IMR-90 (cell line): ENCODE measurements around the gene SRPK2. TPM values are rescaled to one million over a fixed set of nuclear protein-coding genes. Genes with fewer than 3 reads are reported as not detected.

Experiments used
- ATAC-seq: fragments of 200-7000 bp; cut with Tn5 transposase; 2 replicates; pipeline ENCODE4 v1.9.1; 2020; ENCODE audit warnings: low read depth, mild to moderate bottlenecking, moderate library complexity
- BruUV-seq: library from RNA; stranded (reverse); fragments of 400-500 nt; replicated peaks from 2 replicates; lab custom pipeline; 2021; lab: Mats Ljungman, UMichigan
- CTCF ChIA-PET: fragments of 300-600 bp; formaldehyde crosslinking; extraction: SDS; loops from one replicate; lab custom pipeline; 2021; ENCODE audit warnings: antibody characterized with exemption; lab: Yijun Ruan, JAX
- POLR2A ChIA-PET: fragments of 300-600 bp; sonication (Branson Sonifier 250); formaldehyde crosslinking; loops from one replicate; lab custom pipeline; 2022; ENCODE audit warnings: antibody characterized with exemption; ENCODE audit not compliant: unreplicated experiment; lab: Charles Lee
- DNase-seq: peaks from one replicate; pipeline ENCODE4 v3.0.0; 2013
- H2AFZ ChIP-seq: replicated peaks from 2 replicates; pipeline ENCODE3; 2013; ENCODE audit warnings: low read length, mild to moderate bottlenecking; ENCODE audit not compliant: poor library complexity
- H2AK5ac ChIP-seq: 2 replicates; pipeline ENCODE4 v1.6.1; 2013; ENCODE audit warnings: low read depth, low read length, inconsistent platforms
- H2AK9ac ChIP-seq: replicated peaks from 2 replicates; pipeline ENCODE3; 2013; ENCODE audit warnings: mild to moderate bottlenecking, low read depth, low read length, moderate library complexity; ENCODE audit not compliant: poor library complexity
- H2BK120ac ChIP-seq: 2 replicates; pipeline ENCODE4 v1.6.1; 2013; ENCODE audit warnings: low read depth, low read length, inconsistent platforms
- H2BK15ac ChIP-seq: 3 replicates; pipeline ENCODE4 v1.6.1; 2013; ENCODE audit warnings: low read depth, low read length, inconsistent platforms
- H2BK20ac ChIP-seq: 2 replicates; pipeline ENCODE4 v1.6.1; 2013; ENCODE audit warnings: low read depth, mild to moderate bottlenecking, inconsistent platforms, low read length, moderate library complexity
- H2BK5ac ChIP-seq: 2 replicates; pipeline ENCODE4 v1.6.1; 2013; ENCODE audit warnings: mild to moderate bottlenecking, low read depth, low read length, inconsistent platforms; ENCODE audit not compliant: poor library complexity, severe bottlenecking
- H3K14ac ChIP-seq: replicated peaks from 2 replicates; pipeline ENCODE4 v1.6.1; 2013; ENCODE audit warnings: low read depth, low read length, inconsistent platforms
- H3K18ac ChIP-seq: 2 replicates; pipeline ENCODE4 v1.6.1; 2013; ENCODE audit warnings: low read depth, low read length, control low read depth
- H3K23ac ChIP-seq: 2 replicates; pipeline ENCODE4 v1.6.1; 2013; ENCODE audit warnings: low read depth, low read length, inconsistent platforms
- H3K27ac ChIP-seq: 2 replicates; pipeline ENCODE4 v1.5.1; 2013; ENCODE audit warnings: mild to moderate bottlenecking, control low read depth, low read length; ENCODE audit not compliant: insufficient read depth
- H3K27me3 ChIP-seq: 2 replicates; pipeline ENCODE4 v1.6.1; 2013; ENCODE audit warnings: low read length; ENCODE audit not compliant: control insufficient read depth, insufficient read depth
- H3K36me3 ChIP-seq: 2 replicates; pipeline ENCODE4 v1.6.1; 2013; ENCODE audit warnings: low read length, mixed read lengths; ENCODE audit not compliant: control insufficient read depth, insufficient read depth
- H3K4ac ChIP-seq: 2 replicates; pipeline ENCODE4 v1.6.1; 2013; ENCODE audit warnings: low read depth, low read length, inconsistent platforms
- H3K4me1 ChIP-seq: 2 replicates; pipeline ENCODE4 v1.6.1; 2013; ENCODE audit warnings: low read length, mixed read lengths; ENCODE audit not compliant: control insufficient read depth, insufficient read depth
- H3K4me2 ChIP-seq: 2 replicates; pipeline ENCODE4 v1.6.1; 2013; ENCODE audit warnings: low read depth, mild to moderate bottlenecking, control low read depth, low read length, moderate library complexity
- H3K4me3 ChIP-seq: 2 replicates; pipeline ENCODE4 v1.5.1; 2013; ENCODE audit warnings: low read depth, mild to moderate bottlenecking, control low read depth, low read length, moderate library complexity; ENCODE audit not compliant: insufficient read depth
- H3K56ac ChIP-seq: 2 replicates; pipeline ENCODE4 v1.6.1; 2013; ENCODE audit warnings: low read length, inconsistent platforms; ENCODE audit not compliant: insufficient read depth; ENCODE audit errors: extremely low read depth
- H3K79me1 ChIP-seq, 2 experiments: 2 replicates each; pipeline ENCODE4 v1.6.1; 2013; ENCODE audit warnings: low read length in 2 of 2, inconsistent platforms in 1 of 2, low read depth in 1 of 2
- H3K9ac ChIP-seq: 2 replicates; pipeline ENCODE4 v1.6.1; 2013; ENCODE audit warnings: low read depth, low read length, control low read depth
- H3K9me1 ChIP-seq: 2 replicates; pipeline ENCODE4 v1.6.1; 2013; ENCODE audit warnings: low read length, inconsistent platforms; ENCODE audit not compliant: insufficient read depth
- H3K9me3 ChIP-seq: 2 replicates; pipeline ENCODE4 v1.6.1; 2013; ENCODE audit warnings: low read length; ENCODE audit not compliant: control insufficient read depth, insufficient read depth
- H4K20me1 ChIP-seq: 2 replicates; pipeline ENCODE4 v1.6.1; 2013; ENCODE audit warnings: low read length, inconsistent platforms; ENCODE audit not compliant: insufficient read depth
- H4K5ac ChIP-seq: 2 replicates; pipeline ENCODE4 v1.6.1; 2013; ENCODE audit warnings: mild to moderate bottlenecking, low read depth, low read length, control low read depth
- H4K8ac ChIP-seq, 2 experiments: 2 replicates each; pipeline ENCODE4 v1.6.1; 2013; ENCODE audit warnings: low read depth in 2 of 2, low read length in 2 of 2, control low read depth in 1 of 2, inconsistent platforms in 1 of 2
- H4K91ac ChIP-seq: 2 replicates; pipeline ENCODE4 v1.6.1; 2013; ENCODE audit warnings: low read depth, low read length, inconsistent platforms; ENCODE audit not compliant: insufficient read depth
- BHLHE40 ChIP-seq: fragments of 150-350 bp; IDR thresholded peaks from 2 replicates; pipeline ENCODE4 v1.6.1; 2016; ENCODE audit warnings: mild to moderate bottlenecking, low read depth, low read length
- CEBPB ChIP-seq: IDR thresholded peaks from 2 replicates; pipeline ENCODE4 v1.6.1; 2012; ENCODE audit warnings: low read depth, low read length, improper control_type of control experiment
- CHD1 ChIP-seq: IDR thresholded peaks from 2 replicates; pipeline ENCODE4 v1.6.1; 2012; ENCODE audit warnings: low read depth, low read length, improper control_type of control experiment
- FOS ChIP-seq: fragments of 150-350 bp; IDR thresholded peaks from 2 replicates; pipeline ENCODE4 v1.6.1; 2016; ENCODE audit warnings: low read depth, low read length
- MAZ ChIP-seq: IDR thresholded peaks from 2 replicates; pipeline ENCODE4 v1.6.1; 2012; ENCODE audit warnings: low read depth, mild to moderate bottlenecking, low read length, improper control_type of control experiment, moderate library complexity, borderline replicate concordance
- MXI1 ChIP-seq: IDR thresholded peaks from 2 replicates; pipeline ENCODE4 v1.6.1; 2012; ENCODE audit warnings: low read depth, mild to moderate bottlenecking, low read length, moderate library complexity, borderline replicate concordance
- NFE2L2 ChIP-seq: fragments of 150-350 bp; IDR thresholded peaks from 2 replicates; pipeline ENCODE4 v1.6.1; 2016; ENCODE audit warnings: low read depth, mild to moderate bottlenecking, low read length
- RAD21 ChIP-seq: IDR thresholded peaks from 2 replicates; pipeline ENCODE4 v1.6.1; 2012; ENCODE audit warnings: low read length, improper control_type of control experiment
- RCOR1 ChIP-seq: IDR thresholded peaks from 2 replicates; pipeline ENCODE4 v1.6.1; 2012; ENCODE audit warnings: mild to moderate bottlenecking, low read length, improper control_type of control experiment; ENCODE audit not compliant: insufficient replicate concordance
- RFX5 ChIP-seq: IDR thresholded peaks from 2 replicates; pipeline ENCODE4 v1.8.0; 2012; ENCODE audit warnings: low read depth, mild to moderate bottlenecking, low read length, moderate library complexity
- SMC3 ChIP-seq: fragments of 150-350 bp; IDR thresholded peaks from 2 replicates; pipeline ENCODE4 v1.6.1; 2016; ENCODE audit warnings: low read depth, mild to moderate bottlenecking, antibody characterized with exemption, low read length, moderate library complexity
- WGBS, 2 experiments: methylation state at CpG; one replicate each; pipeline versions ENCODE4 v1.1.5 to v1.1.7; 2013; ENCODE audit warnings: missing lambda C conversion rate in 2 of 2; ENCODE audit not compliant: insufficient read length in 1 of 2; ENCODE audit errors: extremely low coverage in 2 of 2; 5-methylcytosine and 5-hydroxymethylcytosine counted together
- dilution Hi-C: fragments of 300-500 bp; cut with HindIII; formaldehyde crosslinking; loops from one replicate; pipeline ENCODE4 v1.14.3; 2018; ENCODE audit warnings: low sequenced_read_pairs; ENCODE audit not compliant: unreplicated experiment
- in situ Hi-C: fragments of 300-500 bp; cut with MboI; formaldehyde crosslinking; loops from 3 replicates; pipeline ENCODE4 v1.14.3; 2019; ENCODE audit warnings: low sequenced_read_pairs, inconsistent platforms, mixed read lengths
- intact Hi-C: fragments of 100-400 bp; cut with micrococcal nuclease; formaldehyde crosslinking; loops from 2 replicates; pipeline ENCODE4 v1.10.0; 2022
- polyA plus RNA-seq, 3 experiments: library from polyadenylated mRNA; depleted of rRNA; stranded (reverse); fragments of >200 nt; gene quantifications; 2 replicates each; pipeline ENCODE4 v1.2.3, GENCODE V29; 2012; ENCODE audit warnings: low replicate concordance in 1 of 3
- total RNA-seq: library from RNA; depleted of rRNA; stranded (reverse); fragments of >200 nt; gene quantifications from 2 replicates; pipeline ENCODE4 v1.2.3, GENCODE V29; 2012

Gene SRPK2
- total and polyA plus RNA-seq, 2 of the 4 experiments (the other 2 are of a cell fraction): 13.2 to 33.0 TPM

GRCh38 chr7:105281966-105282365 lies 106.8 kb downstream of the SRPK2 start:
- Histone ChIP-seq H2BK5ac (no peak overlapping the region), H3K4me1 (no peaks in the 10 kb centered on the region), H2AK9ac (no peak overlapping the region), H4K20me1 (peaks cover 40% of the 10 kb centered on the region; the same call in 1 of the 2 replicates), H3K36me3 (no peaks in the 10 kb centered on the region), H3K79me1 (peaks cover 34 to 66% of the 10 kb centered on the region in 2 experiments), H4K91ac (no peak overlapping the region), H3K14ac (no peak overlapping the region), H4K8ac (no peak overlapping the region), H3K4me2 (no peak overlapping the region), H3K56ac (no peak overlapping the region), H3K9me1 (no peaks in the 10 kb centered on the region; the same call in 1 of the 2 replicates), H2BK15ac (no peak overlapping the region), H2BK20ac (no peak overlapping the region), H3K9ac (no peak overlapping the region), H3K9me3 (no peaks in the 10 kb centered on the region), H3K27ac (no peak overlapping the region), H3K23ac (no peak overlapping the region), H3K4ac (no peak overlapping the region), H3K27me3 (no peaks in the 10 kb centered on the region), H2AK5ac (no peak overlapping the region), H4K5ac (no peak overlapping the region), H2AFZ (no peak overlapping the region), H3K4me3 (no peak overlapping the region), H2BK120ac (no peak overlapping the region), H3K18ac (no peak overlapping the region)
- in situ Hi-C loops (no loop called here), intact Hi-C loops (no loop called here), dilution Hi-C loops (no loop called here)
- TF ChIP-seq RAD21 (no peak), NFE2L2 (no peak), RFX5 (no peak), SMC3 (no peak), BHLHE40 (no peak), CHD1 (no peak), MXI1 (no peak), RCOR1 (no peak), FOS (no peak), MAZ (no peak), CEBPB (no peak)
- POLR2A ChIA-PET: interaction anchor here (0.5 kb wide), 1 partner anchor 33 kb away, joined by 3 read pairs; no protein-coding TSS in a partner anchor
- no peak for DNase-seq
- CTCF ChIA-PET: interaction anchor here (0.5 to 0.6 kb wide), 2 partner anchors 77 to 78 kb away, joined by 3 to 4 read pairs; no protein-coding TSS in a partner anchor
- ATAC-seq: no peak
- no TSS peak for BruUV-seq
- 100% methylated on average over 1 of the region's 2 CpGs; no CpG with 5 or more reads in 1 of the 2 experiments for WGBS, 2 experiments
